HG02571 (cell line): Measurements from ENCODE around the gene POLR2B.
"Not testable (repeated sequence)": the region's sequence is repeated elsewhere in the genome, so short reads cannot be mapped to it uniquely, and the experiment has no call there.

Experiments used
- ATAC-seq: cut with Tn5 transposase; IDR thresholded peaks from one replicate; pipeline ENCODE4 v1.9.1; 2021; ENCODE audit warnings: mild to moderate bottlenecking, moderate library complexity; ENCODE audit not compliant: unreplicated experiment

The POLR2B gene

DNA sequence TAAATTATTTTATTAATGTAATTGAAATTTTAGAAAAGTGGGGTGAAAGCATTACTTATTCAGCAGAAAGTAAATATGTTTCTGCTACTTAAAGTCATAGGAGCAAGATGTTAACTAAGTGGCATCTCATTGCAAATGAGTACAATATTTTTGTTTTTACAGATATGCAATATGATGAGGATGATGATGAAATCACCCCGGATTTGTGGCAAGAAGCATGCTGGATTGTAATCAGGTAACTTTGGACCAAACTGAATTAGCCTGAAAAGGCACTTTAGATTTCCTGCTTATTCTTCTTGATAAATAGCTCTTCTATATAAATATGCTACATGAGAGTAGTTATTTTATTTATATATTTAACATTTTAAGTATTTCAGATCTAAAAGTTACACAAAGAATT lies 7.5 kb downstream of the POLR2B start:
- no peak for ATAC-seq

DNA sequence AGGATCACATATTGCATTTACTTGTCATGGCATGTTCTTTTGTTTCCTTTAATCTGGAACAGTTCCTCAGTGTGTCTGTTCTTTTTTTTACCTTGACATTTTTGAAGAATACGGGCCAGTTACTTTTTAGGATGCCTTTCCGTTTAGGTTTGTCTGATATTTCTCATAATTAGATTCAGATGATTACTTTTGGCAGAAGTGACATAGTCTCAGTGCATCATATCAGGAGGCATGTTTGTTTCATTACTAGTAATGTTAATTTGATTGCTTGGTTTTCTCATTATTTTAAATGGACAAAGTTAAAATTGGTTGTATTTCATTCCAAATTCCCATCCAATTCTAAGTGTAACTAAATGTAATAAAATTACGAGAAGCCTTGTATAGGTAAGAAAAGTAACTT lies 8.3 kb downstream of the POLR2B start:
- no peak for ATAC-seq

DNA sequence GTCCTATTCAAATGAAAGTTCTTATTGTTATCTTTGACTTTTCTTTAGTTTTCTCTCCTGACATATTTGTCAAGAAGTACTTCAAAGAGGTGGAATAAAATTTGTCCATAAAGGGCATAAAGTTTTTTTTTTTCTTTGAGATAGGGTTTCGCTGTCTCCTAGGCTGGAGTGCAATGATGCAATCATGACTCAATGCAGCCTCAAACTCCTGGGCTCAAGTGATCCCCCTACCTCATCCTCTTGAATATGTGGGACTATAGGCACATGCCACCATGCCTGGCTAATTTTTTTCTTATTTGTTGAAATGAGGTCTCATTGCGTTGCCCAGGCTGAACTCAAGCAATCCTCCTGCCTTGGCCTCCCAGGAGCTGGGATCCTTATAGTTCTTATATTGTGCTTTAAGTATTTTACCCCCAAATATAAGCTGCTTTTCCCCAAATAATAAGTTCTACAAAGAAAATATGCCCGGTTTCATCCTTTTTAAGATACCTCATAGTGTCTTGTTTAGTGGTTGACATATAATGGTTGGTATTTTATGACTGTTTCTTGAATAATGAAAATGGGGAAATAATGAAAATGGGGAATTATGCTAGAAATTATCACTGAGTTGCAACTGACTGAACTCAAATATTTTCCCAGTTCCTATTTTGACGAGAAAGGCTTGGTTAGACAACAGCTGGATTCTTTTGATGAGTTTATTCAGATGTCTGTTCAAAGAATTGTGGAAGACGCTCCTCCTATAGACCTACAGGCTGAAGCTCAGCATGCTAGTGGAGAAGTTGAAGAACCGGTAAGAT lies 11.6 kb downstream of the POLR2B start:
- no peak for ATAC-seq

DNA sequence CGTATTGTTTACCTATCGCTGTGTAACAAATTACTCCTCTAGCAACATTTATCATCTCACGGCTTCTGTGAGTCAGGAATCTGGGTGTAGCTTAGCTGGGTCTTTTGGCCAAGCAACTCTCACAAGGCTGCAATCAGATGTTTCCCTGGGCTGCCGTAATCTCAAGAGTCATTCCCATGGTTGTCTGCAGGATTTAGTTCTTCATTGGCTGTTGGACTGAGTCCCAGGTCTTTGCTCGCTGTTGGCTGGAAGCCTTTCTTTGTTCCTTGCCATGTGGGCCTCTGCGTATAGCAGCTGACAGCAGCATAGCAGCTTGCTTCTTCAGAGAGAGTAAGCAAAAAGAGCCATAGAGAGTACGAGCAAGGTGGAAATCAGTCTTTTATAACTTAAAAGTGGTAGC lies 16.8 kb downstream of the POLR2B start:
- no peak for ATAC-seq

DNA sequence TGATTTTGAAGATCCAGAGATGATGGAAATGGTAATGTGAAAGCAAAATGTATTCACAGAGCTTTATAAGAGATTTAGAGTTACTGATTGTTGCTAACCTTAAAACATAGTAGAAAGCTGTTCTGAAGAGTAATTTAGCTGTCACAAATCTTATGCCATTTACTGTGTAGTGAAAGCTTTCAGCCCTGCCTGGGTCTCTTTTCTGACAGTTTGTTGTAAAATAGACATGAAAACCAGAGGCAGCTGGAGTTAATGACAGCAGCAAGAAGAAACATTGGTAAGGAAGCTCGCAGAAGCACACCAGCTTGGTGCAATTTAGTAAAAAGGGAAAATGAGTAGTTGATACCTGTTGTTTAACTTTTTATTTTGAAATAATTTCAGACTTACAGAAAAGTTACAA lies 21.1 kb downstream of the POLR2B start:
- no peak for ATAC-seq

DNA sequence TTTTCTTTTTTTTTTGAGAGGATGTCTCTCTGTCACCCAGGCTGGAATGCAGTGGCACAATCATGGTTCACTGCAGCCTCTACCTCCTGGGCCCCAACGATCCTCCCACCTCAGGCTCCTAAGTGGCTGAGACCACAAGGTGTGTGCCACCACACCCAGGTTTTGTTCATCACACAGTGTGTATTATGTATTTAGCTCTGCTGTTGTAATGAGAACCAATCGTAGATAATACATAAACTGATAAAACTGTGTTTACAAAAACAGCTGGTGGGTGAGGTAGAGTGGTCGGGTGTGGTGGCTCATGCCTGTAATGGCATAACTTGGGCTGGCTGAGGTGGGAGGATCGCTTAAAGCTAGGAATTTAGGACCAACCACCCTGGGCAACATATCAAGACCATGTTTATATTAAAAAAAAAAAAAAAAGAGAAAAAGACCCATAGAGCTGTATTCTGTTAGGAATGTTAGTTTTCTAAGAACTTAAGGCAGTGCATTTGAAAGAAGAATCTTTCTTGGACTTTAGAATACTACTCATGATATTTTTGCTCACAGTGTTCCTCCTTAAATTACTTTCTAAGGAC lies 34.9 kb downstream of the POLR2B start:
- no peak for ATAC-seq

DNA sequence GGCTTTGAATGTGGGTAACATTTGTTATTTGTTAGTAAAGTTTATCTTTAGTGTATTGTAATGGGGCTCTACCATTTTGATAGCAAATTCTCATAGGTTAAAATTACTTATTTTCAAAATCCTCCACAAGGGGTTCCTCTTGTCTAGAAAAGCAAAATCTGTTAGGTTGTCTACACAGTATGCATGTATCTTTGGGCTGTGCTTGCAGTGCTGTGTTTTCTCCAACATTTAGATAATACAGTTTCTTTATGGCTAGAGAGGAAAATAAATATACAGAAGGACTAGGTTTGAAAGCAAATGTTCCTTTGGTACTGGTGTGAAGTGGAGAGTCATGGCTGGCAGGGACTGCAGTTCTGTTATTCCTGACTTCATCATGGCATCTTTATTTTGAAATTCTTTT lies 40.3 kb downstream of the POLR2B start:
- no peak for ATAC-seq

DNA sequence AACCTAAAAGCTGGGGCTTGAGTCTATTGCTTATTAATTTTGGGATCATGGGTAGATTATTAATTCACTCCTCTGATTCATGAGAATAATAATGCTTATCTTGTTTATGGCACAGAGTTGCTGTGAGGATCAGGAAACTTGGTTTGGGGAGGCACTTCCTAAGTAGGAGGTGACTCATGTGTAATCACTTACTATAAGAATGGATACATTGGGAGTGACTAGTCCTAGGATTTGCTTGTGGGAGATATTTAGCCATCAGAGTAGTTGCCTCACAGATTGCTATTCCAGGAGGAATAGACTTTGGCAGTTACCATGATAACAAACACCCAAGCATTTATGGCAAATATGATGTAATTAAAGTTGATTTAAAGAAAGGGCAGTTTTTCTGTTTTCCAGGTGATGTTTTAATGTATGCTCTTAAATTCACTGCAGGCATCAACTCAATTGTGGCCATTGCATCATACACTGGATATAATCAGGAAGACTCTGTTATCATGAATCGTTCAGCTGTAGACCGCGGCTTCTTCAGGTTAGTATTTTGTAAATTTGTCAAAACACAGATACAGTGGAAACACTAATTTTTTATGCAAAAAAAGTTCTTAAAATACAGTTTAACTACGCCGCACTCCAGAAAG lies 41.9 kb downstream of the POLR2B start:
- no peak for ATAC-seq

DNA sequence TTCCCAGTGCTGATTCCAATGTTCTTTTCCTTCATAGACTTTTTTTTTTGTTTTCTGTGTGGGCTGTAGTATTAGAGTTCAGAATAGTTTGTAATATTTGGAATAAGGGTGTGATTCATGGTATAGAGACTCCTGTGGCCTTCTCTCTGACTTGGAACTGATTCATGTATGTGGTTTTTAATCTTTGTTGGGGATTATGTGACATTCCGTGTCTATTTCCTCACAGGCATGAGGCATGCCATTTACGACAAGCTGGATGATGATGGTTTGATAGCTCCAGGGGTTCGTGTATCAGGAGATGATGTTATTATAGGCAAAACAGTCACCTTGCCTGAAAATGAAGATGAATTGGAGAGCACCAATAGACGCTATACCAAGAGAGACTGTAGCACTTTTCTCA lies 44.4 kb downstream of the POLR2B start:
- ATAC-seq: no peak

DNA sequence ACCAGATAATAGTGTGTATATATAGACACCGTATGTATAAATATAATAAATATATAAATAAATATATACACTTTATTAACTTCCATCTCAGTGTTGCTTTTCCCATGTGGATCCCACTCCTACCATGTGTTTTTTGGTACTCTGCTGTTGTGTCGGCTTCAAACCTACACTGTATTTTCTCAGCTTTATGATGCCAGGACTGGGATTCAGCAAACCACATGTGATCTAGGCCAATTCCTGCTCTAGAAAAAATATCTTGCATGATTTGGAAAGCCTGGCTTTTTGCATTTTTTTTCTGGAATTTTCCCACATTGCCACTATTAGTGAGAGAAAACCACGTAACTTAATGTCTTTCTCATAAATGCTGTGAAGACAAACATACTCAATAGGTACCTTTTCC lies 55.8 kb downstream of the POLR2B start:
- ATAC-seq: no peak

DNA sequence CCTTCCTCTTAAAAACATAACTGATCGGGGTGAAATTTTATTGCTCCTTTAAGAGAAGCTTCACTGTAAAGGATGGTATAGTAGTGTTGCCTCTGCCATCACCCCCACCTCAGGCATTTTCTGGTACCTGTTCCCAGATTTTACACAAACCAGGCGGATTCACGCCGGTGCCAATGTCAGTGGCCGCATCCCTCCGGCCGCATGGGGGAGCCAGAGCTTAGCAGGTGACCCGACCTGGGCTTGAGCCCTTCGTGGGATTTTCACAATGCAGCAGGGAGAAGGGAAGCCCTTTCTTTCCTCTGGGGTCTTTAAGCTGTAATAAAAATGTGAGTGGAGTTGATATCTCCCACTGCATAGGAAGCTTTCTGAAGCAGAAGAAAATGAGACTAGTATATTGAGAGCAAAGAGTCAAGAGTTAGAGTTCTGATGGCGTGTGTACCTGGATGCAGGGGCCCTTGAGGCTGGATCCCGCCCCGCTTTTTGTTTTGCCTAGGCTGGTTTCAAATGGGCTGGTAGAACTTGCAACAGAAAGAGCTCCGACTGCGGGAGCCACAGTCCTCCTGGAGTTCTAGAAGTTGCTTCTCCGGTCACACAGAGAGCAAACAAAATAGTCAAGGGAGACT lies 59.4 kb downstream of the POLR2B start:
- ATAC-seq: no peak

DNA sequence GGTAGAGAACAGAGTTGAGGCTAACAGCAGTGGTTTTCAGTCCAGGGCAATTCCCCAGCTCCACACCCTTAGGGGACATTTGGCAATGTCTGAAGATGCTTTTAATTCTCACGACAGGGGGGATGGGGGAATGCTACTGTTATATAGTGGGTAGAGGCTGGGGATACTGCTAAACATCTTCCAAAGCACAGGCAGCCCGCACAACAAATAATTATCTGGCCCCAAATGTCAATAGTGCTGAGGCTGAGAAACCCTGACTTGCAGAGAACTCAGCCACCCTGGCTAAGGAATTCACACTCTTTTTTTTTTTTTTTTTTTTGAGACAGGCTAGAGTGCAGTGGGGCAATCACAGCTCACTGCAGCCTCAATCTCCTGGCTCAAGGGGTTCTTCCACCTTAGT lies 60.6 kb downstream of the POLR2B start:
- ATAC-seq: no peak

DNA sequence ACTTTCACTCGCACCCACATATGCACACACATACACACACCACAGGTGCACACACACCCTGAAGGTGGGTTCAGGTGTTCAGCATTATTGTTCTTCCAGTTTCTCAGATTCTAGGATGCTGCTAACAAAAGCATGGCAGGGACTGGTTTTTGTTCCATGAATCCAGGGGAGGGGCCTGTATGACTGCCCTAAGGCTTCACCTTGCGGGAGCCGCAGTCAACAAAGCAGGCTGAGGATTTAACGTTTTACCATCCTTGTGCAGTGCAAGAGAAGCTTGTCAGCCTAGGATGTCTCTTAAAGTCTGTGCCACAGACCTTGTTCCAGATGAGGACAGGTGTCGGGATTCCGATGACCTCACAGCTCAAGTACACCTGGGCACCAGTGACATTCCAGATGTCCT lies 61.8 kb downstream of the POLR2B start:
- ATAC-seq: no peak

DNA sequence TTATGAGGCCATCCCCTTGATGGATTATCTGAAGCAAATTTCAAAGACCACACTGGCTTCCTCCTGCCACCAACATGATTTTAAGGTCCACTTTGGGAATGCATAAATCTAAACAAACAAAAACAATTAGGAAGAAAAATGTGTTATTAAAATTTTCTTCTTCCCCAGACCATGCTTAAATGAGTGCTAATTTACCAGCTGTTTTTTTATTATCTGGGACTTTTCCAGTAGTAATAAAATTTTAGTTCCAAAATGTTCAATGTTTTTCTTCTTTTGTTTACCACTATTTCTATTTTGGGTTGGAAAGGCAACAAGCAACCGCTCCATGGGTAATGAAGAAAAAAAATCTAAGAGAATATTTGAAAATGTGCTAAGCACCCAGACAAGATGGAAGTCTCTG lies 62.3 kb downstream of the POLR2B start:
- no peak for ATAC-seq

DNA sequence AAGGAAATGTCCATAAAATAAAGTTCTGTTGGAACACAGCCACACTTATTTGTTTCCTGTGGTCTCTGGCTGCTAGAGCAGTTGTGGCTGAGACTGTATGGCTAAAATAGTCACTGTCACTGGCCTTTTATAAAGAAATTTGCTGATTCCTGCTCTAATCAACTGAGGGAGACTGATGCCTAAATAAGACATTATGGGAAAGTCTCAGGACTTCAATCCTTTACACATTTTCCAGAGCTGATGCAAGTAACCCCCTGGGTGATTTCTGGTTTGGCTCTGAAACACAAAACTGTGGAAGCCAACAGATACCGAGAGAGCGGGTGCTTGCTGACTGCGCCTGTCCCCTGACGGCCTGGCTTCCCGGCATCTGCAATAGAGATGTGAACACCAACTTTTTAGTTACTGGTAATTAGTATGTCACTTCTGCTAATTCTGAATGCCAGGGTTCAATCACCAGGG lies 64.0 kb downstream of the POLR2B start:
- no peak for ATAC-seq

DNA sequence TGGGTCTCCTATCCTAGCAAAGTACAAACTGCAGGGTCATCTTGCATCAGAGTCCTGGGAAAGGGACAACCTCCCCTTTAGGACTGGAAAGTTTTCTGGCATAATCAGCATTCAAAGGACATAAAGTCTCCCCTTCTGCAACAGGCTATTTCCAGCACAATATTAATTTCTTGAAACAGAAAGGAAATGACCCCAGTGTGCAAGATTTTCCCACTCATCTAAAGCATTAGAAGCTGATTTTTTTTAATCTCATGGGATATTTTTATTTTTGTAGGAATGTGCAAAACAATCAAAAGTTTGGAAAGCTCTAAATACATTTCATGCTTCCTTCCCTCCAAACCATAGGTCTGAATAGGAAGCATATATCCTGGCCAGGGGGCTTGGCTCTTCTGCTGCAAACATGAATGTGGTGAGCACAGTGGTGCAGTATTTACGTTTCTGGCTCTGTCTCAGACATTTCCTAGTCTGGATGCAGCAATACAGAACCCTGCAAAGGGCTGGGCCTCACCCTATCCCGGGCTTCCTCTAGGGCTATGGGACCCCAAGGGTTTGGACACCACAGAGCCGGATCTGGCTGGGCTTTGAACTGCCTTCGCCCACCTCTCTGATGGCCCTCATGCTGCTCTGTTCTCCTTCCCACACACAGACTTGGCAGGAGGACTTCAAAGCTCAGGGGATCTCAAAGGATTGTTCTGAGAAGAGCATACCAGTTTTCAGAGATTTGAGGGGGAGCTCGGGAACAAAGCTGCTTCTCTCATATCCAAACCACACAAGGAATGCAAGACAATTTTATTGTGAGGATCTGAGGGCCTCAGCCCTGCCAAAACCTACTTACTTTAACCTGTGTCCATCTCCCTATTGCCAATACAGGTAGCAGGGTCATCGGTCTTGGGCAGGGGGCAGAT lies 64.9 kb downstream of the POLR2B start:
- ATAC-seq: no peak

DNA sequence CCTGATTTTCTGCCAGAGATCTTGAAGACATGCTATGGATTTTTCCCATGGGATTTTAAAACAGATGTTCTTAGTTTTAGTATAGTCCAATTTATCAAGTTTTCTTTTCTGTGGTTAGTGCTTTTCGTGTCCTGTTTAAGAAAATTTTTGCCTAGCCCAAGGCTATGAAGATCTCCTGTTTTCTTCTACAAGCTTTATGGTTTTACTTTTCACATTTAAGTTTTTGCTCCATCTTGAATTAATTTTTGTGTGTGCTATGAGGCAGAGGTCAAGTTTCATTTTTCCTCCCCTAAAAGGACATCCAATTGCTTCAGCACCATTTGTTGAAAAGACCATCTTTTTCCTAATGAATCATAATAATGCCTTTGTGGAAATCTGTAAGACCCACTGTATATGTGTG lies 65.6 kb downstream of the POLR2B start:
- no peak for ATAC-seq

DNA sequence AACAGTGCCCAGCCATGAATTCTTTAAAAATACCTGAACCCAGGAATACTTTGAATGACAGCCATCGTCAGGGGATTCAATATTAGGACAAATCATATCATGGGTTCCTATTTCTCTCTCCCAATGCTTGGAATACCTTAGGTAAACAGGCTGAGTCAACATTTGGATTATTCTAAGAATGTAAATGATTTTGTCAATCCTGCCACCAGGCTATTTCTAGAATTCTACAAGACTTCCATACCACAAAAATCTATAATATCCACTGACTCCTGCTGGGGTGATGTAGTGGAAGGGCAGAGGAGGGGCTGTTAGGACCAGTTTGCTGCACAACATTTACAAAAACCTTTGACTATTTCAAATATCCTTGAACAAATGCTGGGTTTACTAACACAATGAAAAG lies 66.3 kb downstream of the POLR2B start:
- no peak for ATAC-seq

DNA sequence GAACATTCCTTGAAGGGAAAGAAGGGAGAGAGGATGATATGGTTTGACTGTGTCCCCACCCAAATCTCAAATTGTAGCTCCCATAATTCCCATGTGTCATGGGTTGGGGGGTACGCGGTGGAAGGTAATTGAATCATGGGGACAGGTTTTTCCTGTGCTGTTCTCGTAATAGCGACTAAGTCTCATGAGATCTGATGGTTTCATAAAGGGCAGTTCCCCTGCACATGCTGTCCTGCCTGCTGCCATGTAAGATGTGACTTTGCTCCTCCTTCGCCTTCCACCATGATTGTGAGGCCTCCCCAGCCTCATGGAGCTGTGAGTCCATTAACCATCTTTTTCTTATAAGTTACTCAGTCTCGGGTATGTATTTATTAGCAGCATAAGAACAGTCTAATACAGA lies 68.3 kb downstream of the POLR2B start:
- ATAC-seq: not testable (repeated sequence)

DNA sequence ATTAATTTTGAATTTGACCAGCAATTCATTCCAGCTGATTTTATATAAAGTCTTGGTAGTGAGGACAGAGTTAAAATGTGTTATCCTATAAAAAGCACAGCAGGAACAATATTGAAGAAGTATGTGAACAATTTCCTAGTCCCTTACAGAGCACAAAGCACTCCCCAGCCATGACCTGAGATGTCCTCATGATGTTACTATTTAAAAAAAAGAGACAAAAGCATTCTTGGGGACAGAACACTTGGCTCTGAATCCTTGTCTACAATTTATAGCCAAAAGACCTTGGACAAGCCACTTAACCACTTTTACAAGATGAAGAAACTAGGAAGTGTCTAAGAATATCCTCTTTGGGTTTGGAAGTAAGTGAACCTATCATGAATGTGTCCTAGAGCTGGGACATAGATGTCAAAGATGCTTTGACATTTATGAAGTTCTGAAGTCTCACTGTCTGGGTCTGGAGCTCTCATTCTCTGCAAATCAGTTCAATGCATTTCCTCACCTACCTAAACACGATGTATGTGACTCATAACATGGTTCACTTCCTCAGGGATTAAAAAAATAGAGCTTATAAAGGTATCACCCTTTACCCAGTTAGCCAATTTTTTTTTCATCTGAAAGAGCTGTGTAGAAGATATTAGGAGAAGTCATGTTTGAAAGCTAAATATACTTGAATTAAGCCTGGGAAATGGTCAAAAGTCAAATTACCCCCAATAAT lies 70.1 kb downstream of the POLR2B start:
- no peak for ATAC-seq
